GM19397 (cell line): Measurements from ENCODE around the gene HEBP2.

Experiments used
- ATAC-seq: cut with Tn5 transposase; IDR thresholded peaks from one replicate; pipeline ENCODE4 v1.9.1; 2021; ENCODE audit warnings: mild to moderate bottlenecking, moderate library complexity; ENCODE audit not compliant: unreplicated experiment

The HEBP2 gene

DNA sequence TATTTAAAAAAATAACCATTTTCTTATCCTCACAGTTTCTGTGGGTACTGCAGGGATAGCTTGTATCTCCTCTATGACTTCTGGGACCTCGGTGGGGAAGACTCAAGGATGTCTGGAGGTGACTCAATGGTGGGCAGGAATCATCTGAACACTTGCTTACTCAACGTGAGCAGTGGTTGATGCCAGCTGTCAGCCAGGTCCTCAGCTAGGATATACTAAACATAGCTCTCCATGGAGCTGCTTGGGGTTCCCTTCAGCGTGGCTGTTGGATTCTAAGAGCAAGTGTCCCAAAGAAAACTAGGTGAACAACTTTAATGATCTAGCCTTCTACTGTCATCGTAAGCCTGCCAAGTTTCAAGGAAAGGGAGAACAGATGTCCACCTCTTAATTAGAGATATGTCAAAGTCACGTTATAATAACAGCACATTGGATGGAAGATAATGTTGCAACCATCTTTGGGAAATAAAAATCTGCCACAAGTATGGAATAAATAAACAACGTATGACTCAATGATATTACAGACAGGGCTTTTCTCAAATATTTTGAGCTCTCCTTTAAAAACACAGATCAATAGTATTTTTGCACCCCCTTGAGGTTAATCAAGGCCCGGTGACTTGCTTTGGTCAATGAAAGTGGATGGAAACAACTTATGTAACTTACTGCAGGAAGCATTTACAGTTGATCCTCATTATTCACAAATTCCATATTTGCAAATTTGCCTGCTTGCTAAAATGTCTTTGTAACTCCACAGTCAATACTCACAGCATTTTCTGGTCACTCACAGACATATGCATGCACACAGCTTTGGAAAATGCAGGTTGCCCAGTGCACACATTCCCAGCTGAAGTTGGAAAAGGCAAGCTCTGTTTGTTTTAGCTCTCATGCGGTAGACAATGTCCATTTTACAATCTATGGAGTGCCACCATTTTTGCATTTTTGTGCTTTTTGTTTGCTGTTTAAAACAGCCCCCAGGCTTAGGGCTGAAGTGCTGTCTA, 6.6 kb upstream of the HEBP2 start:
- ATAC-seq: no peak

DNA sequence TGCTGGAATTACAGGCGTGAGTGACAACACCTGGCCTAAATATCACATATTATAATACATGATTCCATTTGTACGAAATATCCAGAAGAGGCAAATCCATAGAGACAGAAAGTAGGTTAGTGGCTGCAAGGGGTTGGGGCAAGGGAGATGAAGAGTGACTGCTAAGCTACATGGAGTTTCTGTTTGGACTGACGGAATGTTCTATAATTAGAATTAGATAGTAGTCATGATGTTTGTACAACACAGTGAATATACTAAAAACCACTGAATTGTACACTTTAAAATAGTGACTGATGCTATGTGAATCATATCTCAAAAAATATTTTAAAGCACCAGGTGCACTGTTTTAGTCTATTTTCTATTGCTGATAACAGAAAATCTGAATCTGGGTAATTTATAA, 3.7 kb upstream of the HEBP2 start:
- ATAC-seq: no peak

DNA sequence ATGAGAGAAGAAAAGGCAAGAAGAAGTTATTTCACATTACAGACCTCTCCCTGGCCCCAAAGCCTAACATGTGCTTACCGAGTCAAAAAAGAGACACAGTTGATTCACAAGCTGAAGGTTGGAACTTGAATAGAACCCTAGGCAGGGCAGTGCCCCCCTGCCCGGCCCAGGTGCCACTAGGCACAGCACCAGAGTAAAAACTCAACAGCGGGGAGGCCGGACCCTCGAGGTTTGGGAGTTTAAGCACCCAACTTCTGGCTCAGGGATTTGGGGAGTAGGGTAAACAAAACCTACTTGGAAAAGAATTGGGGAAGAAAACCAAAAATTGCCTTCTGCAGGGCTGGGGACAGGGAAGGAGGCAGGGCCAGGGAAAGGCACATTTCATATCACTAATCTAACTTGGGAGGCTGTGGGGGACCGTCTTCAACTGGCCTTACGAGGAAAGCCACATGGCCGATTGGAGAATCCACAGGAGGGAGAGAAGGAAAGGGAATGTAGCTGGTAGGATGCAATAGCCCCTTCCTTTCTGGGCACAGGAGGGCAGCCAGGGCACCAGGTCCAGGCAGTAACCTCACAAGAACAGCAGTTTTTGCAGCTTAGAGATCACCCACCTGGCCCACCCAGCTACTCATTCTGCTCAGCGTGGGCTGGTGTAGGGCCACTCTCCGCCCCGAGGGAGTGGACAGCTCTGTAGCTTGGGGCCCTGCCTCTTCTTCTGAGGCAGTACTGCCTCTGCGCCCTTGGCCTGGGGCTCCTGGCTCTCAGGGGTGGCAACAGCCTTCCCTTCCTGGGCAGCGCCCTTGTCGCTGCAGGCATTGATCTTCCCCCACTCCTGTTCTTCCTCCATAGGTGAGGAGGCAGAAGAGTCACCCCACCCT, 1.8 kb upstream of the HEBP2 start:
- ATAC-seq: no peak

DNA sequence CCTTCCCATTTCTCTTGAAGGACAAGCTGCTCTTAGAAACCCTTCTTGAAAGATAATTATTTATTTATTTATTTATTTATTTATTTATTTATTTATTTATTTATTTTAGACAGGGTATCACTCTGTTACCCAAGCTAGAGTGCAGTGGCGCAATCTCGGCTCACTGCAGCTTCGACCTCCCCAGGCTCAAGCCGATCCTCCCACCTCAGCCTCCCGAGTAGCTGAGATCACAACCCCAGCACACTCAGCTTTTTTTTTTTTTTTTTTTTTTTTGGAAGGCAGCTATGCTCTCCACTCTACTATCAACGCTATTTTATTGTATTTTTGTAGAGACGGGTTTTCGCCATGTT, 1.2 kb upstream of the HEBP2 start:
- ATAC-seq: no peak

DNA sequence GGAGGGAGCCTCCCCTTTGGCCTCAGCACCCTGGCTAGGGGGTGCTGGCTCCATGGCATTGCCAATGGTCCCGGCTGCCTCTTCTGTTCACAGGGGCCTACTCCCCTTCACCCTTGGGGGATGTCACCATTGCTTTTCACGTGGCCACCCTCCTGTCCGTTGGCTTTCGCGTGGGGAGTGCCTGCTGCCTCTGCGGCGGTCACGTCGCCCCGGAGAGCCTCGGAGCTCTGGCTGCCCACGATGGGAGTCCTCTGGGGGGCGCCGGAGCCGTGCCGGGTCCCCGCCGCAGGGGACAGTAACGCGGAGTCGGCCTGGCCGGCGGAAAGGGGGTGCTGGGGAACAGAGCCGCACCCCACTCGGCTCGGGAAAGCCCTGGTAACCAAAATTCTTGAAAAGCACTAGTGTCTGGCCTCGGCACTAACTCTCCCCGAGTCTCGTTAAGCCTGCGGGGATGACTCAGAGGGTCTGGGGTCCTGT, 661 bp upstream of the HEBP2 start:
- ATAC-seq: peak; percentile 4

DNA sequence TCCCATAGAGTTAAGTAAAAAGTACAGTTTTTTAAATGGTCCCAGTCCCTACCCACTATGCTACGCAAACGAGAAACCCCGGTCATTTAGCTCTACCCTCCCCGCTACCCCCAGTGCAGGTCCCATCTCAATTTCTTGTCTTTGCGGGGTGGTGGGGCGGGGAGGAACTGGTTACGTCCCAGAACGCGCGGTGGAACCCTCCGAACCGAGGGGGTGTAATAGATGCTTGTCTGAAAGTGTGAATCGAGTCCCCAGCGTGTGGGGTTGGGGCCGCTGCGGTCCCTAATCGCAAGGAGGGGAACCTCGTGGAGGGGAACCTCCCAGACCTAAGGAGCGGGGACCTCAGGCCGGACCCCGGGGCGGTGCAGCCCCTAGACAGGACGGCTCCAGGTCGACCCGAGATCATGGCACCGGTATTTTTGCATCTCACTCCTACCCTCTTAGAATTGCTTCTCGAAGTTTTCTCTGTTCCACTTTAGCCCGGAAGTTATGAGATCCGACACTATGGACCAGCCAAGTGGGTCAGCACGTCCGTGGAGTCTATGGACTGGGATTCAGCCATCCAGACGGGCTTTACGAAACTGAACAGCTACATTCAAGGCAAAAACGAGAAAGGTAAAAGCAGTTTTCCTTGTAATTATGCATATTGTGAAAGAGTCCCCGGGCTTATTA, 779 bp downstream of the HEBP2 start:
- ATAC-seq: no peak

DNA sequence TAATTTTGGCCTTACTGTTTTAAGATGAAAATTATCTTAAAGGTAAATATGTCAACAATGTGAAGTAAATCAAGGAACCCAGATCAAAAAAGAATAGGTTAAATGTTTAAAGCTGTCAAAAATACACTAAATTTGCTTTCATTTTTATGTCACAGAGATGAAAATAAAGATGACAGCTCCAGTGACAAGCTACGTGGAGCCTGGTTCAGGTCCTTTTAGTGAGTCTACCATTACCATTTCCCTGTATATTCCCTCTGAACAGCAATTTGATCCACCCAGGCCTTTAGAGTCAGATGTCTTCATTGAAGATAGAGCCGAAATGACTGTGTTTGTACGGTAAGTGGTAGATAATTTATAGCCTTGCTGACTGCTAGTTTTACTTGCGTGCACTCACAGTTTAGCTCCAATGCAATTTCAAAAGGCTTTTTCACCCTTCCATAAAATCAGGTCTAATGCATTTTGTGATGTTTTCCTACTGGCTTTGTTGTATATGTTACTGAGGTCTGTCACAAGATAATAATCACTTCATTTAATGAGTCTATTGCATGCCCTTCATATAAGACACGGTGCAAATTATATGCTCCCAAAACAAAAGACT, 1.9 kb downstream of the HEBP2 start:
- no peak for ATAC-seq

DNA sequence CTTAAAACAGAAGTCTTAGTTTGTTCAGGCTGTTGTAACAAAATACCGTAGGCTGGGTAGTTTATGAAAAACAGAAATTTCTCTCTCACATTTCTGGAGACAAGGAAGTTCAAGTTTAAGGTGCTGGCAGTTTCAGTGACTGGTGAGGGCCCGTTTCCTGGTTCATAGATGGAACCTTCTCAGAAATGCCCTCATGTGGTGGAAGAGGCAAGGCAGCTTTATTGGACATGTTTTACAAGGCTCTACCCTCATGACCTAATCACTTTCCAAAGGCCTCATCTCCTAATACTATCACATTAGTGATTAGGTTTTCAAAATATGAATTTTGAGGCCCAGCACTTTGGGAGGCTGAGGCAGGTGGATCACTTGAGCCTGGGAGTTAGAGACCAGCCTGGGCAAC, 2.4 kb downstream of the HEBP2 start:
- ATAC-seq: no peak

DNA sequence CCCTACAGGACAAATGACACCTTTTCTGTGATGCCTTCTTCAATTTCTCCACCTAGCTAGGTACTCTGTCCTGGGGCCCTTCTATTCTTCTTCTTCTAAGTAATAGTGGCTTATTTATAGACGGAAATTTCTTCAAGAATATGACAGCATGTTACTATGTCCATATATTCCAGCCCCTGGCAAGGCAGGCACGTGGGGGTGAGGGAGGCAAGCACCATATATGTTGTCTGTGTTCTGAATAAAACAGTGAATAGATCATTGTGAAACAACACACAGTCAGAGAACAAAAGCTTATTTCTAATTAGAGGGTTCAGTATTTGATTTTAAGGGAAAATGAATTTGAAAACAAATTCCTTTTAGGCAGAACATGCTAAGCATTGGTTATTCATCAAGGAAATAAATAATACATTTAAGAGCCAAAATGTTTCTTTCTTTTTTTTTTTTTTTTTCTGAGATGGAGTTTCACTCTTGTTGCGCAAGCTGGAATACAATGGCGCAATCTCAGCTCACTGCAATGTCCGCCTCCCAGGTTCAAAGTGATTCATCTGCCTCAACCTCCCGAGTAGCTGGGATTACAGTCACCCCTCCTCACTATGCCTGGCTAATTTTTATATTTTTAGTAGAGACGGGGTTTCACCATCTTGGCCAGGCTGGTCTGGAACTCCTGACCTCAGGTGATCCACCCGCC, 6.2 kb downstream of the HEBP2 start:
- ATAC-seq: no peak

DNA sequence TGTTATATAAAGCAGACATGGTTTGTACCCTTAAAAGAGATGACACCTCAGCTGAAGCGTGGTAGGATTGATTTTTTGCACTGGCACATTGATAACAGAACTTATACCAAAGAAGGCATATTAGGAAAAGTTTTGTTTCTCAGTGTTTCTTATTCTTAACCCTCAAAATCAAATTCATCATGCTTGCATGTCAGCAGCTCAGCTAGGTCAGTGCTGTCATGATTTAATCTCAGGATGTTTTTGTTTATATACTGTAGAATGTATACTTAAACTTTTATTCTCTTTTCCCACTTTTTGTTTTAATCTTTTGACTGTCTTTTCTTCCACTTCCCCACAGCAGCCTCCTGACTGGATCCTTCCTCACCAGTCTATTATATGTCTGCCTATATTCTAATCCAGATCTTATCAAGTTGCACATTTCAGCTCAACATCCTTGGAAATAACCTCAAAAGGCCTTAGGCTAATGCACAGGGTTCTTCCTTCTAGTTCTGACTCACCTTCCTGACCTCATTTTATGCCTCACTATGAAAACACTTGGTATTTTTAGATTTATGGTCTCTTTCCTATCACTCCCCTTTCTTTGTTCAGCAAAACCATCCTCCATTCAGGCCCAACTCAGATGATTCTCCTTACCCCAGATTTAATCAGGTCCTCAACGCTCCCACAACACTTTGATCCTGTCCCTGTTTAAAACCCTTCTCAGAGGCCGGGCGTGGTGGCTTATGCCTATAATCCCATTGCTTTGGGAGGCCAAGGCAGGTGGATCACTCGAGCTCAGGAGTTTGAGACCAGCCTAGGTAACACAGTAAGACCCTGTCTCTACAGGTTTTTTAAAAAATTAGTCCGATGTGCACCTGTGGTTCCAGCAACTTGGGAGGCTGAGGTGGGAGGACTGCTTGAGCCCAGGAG, 7.2 kb downstream of the HEBP2 start:
- no peak for ATAC-seq

DNA sequence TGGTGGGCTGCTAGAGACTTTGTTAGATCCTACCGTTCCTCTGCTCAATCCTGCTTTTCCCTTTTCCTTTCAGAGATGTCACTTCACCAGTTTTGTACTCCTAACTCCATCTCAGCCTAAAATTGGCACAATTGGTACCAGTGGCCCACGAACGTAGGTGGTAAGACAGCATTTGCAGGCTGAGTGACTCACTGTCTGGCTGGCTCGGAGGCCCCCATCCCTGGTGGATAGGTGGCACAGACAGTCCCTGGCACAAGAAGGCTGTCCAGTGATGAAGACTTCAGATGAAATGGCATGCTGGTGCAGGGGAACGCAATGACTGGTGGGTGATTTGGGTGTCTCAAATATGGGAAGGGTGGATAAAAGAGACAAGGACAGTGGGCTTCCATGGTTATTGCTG, 11.1 kb downstream of the HEBP2 start:
- ATAC-seq: no peak

DNA sequence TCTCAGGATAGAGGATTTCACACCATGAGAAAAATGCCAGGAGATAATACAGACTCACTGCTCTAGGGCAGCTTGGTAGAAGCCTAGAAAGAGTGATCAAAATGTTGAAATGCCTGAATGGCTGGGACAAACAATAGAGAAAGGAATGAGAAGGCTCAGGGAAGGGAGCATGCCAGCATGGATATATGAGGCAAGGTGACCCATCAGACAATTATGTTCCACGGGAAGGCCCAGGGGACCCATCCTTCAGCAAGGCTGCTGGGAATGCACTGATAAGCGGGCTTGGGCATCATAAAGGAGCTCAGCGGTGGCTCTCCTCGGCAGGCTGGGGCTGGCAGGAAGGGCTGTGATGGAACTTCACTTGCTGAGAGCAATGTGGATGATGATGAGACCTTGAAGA, 12.2 kb downstream of the HEBP2 start:
- no peak for ATAC-seq

DNA sequence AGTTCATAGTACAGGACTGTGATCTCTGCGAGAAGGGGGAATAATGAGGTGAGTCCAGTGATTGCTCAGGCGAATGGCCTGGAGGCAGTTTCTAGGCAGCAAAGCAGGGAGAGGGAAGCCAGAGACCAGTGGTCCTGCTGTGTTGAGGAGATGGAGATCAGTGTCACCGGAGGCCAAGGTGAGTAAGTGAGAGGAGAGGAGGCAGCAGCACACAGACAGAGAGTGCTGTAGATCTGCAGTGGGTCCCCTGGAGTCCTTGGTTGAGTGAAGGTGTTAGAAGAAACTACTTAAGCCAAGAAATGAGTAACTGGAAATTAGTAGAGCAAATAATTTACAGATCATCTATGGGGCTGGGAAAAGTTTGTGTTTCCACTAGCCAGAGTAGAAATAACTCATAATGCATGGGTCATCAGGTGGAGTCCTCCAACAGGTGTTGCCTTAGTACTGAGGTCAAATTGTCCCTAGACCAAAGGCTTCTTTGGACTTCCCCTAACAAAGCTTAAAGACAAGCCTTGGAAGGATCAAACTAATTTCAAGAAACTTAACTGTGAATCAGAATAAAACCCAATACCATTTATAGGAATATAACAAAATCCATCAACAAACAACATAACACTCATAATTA, 13.6 kb downstream of the HEBP2 start:
- ATAC-seq: no peak

DNA sequence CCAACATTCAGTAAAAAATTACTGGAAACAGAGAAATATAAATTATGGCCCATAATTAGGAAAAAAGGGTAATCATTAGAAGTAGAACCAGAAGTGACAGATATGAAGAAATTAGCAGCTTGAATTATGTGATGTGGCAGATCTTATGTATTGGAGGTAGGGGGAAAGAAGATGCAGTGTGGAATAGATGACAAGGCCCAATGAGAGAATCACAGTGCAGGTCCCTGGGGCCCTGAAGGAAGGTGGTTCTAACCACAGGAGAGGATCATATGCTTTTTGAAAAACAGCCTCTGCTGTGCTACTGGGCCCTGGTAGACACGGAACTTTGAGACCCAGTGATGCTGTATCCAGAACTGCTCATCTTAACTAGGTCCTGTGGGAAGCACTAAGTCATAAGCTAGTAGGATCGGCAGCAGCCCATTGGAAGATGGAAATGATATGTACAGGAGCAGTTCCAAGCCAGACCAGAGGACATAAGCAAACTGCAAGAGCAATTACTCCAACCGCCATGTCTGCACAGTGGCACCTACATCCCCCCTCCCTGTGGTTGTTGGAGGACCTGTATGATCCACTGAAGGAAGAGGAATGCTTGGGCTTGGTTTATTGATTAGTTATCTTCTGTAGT, 14.2 kb downstream of the HEBP2 start:
- no peak for ATAC-seq

DNA sequence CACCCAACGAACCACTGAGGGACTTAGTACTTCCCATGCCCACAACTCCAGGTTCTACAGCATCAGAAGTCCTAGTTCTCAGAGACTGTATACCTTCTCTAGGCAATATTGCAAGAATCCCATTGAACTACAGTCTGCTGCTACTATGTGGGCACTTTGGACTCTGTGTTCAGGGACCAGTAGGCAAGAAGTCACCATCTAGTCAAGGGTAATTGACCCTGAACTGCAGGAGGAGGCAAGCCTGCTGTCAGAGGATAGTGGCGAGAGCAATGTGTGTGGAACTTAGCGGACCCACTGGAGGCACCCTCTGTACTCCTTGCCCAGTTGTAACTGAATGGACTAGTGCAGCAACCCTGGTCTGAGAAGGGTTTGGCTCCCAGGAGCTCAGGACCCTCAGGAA, 15.7 kb downstream of the HEBP2 start:
- ATAC-seq: no peak

DNA sequence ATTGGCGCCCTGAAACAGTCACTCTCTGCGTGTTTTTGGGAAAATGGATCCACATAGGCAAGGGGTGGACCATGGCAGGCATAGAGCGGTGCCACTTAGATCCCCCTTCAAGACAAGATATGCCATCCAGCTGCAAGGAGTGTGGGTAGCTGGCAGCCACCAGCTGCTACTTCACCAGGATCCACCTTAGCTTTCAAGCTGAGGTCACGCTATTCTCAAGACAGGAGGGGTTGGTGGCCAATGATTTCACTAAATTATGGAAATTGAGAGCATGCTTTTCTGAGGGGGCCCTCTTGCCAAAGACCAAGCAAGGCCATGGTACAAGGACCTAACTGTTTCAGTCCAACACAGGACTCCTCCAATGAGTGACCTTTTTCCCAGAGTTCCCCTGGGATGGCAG, 16.3 kb downstream of the HEBP2 start:
- ATAC-seq: no peak

DNA sequence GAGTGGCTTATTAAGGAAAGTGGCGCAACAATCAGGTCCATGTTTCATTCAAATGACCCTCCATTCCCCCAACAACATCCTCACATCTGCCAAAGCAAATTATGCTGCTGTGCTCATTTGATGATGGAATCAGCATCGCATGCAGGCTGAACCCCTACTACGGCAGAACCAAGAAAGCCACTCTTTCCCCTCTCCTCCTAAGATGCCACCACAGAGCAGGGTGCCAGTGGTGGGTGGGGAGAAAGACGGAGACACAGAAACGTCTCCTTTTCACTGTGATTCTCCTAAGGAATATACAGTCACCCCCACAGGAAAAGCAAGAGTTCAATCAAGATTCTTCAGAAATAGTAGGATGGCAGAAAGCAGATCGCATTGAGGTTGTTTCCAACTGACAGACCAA, 17.1 kb downstream of the HEBP2 start:
- ATAC-seq: no peak

DNA sequence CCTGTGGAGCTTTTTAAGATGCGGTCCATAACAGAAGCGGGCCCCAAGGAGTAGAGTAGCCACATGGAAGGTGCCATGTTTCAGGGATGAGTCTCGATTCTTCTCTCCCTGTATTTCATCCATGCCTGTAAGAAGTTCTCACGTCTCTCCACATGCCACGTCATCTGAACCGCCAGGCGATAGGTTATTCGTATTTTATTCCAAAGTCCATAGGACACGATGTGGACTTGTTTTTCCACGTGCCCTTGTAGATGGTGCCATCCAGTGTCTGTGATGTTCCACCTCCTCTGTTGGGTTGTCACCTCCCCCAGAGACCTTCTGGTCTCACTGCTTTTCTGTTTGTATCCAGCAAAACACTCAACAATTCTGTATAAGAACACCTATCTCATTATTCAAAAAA, 17.6 kb downstream of the HEBP2 start:
- ATAC-seq: no peak
